Measurements from ENCODE around the gene STPG1.

STPG1 gene

GRCh38 chr1:24329797-24330543 is 83.6 kb downstream of the STPG1 start:
- DNase-seq (ENCODE audit: extremely low read depth, low read depth) = no peak
- no peak overlapping the region for H3K4me3 ChIP-seq (replicated peaks; ENCODE audit: low read depth, low read length)
- no peak for TF ChIP-seq CTCF (IDR thresholded peaks at IDR 0.05; ENCODE audit: low read depth, low read length, missing control alignments)

- TF ChIP-seq CTCF (IDR thresholded peaks at IDR 0.05; ENCODE audit: low read depth, low read length, missing control alignments) = no peak
- DNase-seq (ENCODE audit: extremely low read depth, low read depth) = no peak
- no peak overlapping the region for H3K4me3 ChIP-seq (replicated peaks; ENCODE audit: low read depth, low read length)
These were observed 84.3 kb downstream of the STPG1 start for GRCh38 chr1:24329331-24329730.

- H3K4me3 ChIP-seq (replicated peaks; ENCODE audit: low read depth, low read length) = no peak overlapping the region
- no peak for DNase-seq (ENCODE audit: extremely low read depth, low read depth)
- TF ChIP-seq CTCF (IDR thresholded peaks at IDR 0.05; ENCODE audit: low read depth, low read length, missing control alignments) = no peak
These were observed 85.7 kb downstream of the STPG1 start for GRCh38 chr1:24327891-24328290.

GRCh38 chr1:24327486-24327885 is 86.1 kb downstream of the STPG1 start:
- no peak overlapping the region for H3K4me3 ChIP-seq (replicated peaks; ENCODE audit: low read depth, low read length)
- no peak for DNase-seq (ENCODE audit: extremely low read depth, low read depth)
- TF ChIP-seq CTCF (IDR thresholded peaks at IDR 0.05; ENCODE audit: low read depth, low read length, missing control alignments) = no peak

GRCh38 chr1:24325587-24326449 is 87.8 kb downstream of the STPG1 start:
- DNase-seq (ENCODE audit: extremely low read depth, low read depth) = no peak
- H3K4me3 ChIP-seq (replicated peaks; ENCODE audit: low read depth, low read length) = no peak overlapping the region
- no peak for TF ChIP-seq CTCF (IDR thresholded peaks at IDR 0.05; ENCODE audit: low read depth, low read length, missing control alignments)

GRCh38 chr1:24324903-24325302 is 88.7 kb downstream of the STPG1 start:
- no peak for DNase-seq (ENCODE audit: extremely low read depth, low read depth)
- no peak overlapping the region for H3K4me3 ChIP-seq (replicated peaks; ENCODE audit: low read depth, low read length)

More at GRCh38 chr1:24324903-24325302, 88.7 kb downstream of the STPG1 start:
- no peak for TF ChIP-seq CTCF (IDR thresholded peaks at IDR 0.05; ENCODE audit: low read depth, low read length, missing control alignments)
